Caki2 (cell line): Measurements from ENCODE around the gene CTSO. TPM values are rescaled to one million over a fixed set of nuclear protein-coding genes. Genes with fewer than 3 reads are reported as not detected.
"Not testable (repeated sequence)": the region's sequence is repeated elsewhere in the genome, so short reads cannot be mapped to it uniquely, and the experiment has no call there.

Experiments used
- DNase-seq: peaks from one replicate; pipeline ENCODE4 v3.0.0-alpha.2; 2015; ENCODE audit warnings: low read depth
- in situ Hi-C: cut with HindIII; loops from 2 replicates; pipeline ENCODE4 v1.10.0; 2016; ENCODE audit warnings: low sequenced_read_pairs, low pct_unique_long_range_greater_than_20kb, mixed read lengths
- total RNA-seq: library from RNA; depleted of rRNA; stranded (reverse); fragments of >200 nt; shearing (Covaris generic); gene quantifications from 2 replicates; pipeline ENCODE4 v1.2.3, GENCODE V29; 2014; ENCODE audit warnings: low replicate concordance

CTSO gene
- total RNA-seq, 1 experiment from 2014 or later, result 17.0 TPM

GRCh38 chr4:155921597-155921996 is 32.1 kb downstream of the CTSO start:
- in situ Hi-C loops, result no loop called here
- no peak for DNase-seq

- no peak for DNase-seq
- in situ Hi-C loops, result no loop called here
Observed at GRCh38 chr4:155914782-155915181, 38.9 kb downstream of the CTSO start.

DNA sequence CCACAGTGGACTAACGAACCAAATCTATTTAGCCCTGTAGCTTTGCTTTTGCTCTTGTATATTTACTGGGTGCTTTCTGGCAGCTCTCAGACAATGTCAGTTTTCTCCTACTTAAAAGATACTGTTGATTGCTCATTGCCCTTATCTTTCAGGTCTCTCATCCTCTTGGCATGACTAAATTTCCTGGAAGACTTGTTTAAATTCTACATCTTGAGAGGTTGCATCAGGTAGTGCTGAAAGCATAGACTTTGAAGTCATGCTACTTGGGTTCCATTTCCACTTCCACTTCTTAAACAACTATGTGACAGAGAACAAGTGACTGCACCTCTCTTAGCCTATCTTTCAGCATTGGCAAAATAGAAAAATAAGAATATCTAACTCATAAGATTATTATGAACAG is 41.8 kb downstream of the CTSO start:
- DNase-seq, result no peak
- in situ Hi-C loops, result no loop called here

DNA sequence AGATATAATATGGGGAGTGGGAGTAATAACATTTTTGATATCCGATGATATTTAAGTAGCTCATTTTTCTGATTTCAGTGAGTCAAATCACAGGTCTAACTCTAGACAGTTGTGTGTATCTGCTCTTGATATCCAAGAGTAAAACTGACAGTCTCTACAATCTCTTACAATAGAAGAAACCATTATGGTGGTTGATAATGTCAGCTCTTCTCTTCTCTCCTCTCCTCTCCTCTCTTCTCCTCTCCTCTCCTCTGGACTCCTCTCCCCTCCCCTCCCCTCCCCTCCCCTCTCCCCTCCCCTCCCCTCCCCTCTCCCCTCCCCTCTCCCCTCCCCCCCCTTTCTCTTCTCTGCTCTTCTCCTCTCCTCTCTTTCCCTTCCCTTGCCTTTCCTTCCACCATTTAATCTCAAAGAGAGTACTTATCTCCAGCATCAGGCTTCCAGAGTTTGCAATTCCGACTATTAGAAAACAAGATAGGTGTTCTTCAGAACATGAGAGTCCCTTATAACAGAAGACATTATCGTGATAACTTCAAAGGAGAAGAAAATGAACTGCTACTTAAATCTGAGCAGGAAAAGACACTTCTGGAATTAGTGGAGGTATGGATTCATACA is 43.9 kb downstream of the CTSO start:
- in situ Hi-C loops, result no loop called here
- no peak for DNase-seq

- in situ Hi-C loops, result no loop called here
- no peak for DNase-seq
Observed at GRCh38 chr4:155908187-155909139, 45.2 kb downstream of the CTSO start.

- DNase-seq, result no peak
- in situ Hi-C loops, result no loop called here
Observed at GRCh38 chr4:155907556-155907955, 46.1 kb downstream of the CTSO start.

- in situ Hi-C loops, result no loop called here
- DNase-seq, result peak; percentile 4
Observed at GRCh38 chr4:155906554-155907247, 47.0 kb downstream of the CTSO start.

DNA sequence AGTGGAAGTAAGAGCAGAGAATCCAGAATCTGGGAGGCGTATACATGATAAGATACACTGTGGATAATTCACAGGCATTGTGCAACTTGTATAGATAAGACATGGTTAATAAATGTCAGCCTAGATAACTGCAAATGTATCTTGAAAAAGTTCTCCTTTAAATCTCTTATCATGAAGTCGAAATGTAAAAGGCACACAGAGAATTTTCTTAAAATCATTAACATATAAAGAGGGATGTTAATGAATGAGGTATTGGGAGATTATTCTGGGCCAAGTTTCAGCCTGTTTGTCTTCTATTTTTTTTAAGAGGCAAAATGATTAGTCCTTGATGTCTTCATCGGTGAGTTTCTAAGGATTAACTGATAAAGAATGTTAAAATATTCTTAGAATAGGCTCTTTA is 49.3 kb downstream of the CTSO start:
- DNase-seq, result no peak
- in situ Hi-C loops, result no loop called here

DNA sequence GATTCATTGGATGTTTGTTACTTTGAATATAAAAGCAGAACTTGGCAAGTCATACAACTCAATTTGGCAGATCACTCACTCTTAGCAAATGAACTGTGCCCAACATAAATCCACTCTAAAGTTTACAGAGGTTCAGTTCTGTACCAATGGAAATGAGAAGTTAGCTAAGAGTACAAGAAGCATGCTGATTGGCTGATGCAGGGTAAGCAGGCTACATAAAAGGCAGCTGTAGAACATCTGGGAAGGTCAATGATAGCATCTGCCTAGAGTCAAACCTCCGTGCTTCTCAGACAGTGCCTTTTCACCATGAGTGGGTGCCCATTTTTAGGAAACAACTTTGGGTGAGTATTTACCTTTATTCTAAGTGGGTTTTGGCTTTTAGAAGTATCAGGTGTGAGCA is 50.2 kb downstream of the CTSO start, which contains the start of gene TDO2:
TSS of gene TDO2 (plus strand) at position 244 of the 400 bp plus-strand sequence. CDS start at position 307, 63 bp downstream.
- in situ Hi-C loops, result no loop called here

DNA sequence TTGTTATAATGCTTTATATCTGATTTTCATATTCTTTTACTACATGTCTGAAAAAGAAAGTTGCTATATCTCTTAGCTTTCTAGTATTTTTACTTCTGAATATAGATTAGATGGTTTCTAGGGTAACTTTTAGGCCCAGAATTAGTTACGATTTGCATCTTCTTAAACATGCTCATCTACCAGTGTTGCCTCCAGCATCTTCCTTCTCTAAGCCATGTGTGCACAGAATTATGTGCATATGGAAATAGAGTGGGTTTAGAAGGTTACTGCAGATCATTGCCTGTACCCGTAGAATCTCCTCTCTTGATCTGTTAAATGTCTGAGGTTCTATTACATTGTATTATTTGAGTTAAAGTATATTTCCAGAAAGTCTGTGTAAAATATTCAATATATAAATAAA is 52.7 kb downstream of the CTSO start:
- DNase-seq, result no peak
- in situ Hi-C loops, result no loop called here

More for the DNA sequence above, 50.2 kb downstream of the CTSO start, which contains the start of gene TDO2:
- DNase-seq, result no peak

- peak; percentile 37 for DNase-seq
Observed at GRCh38 chr4:155900381-155900780, 53.3 kb downstream of the CTSO start.

GRCh38 chr4:155899891-155900290 is 53.8 kb downstream of the CTSO start:
- no peak for DNase-seq
- in situ Hi-C loops, result no loop called here

More at GRCh38 chr4:155900381-155900780, 53.3 kb downstream of the CTSO start:
- in situ Hi-C loops, result no loop called here

- DNase-seq, in situ Hi-C loops: not testable (repeated sequence)
Observed at GRCh38 chr4:155898371-155898770, 55.3 kb downstream of the CTSO start.

- in situ Hi-C loops, result no loop called here
- no peak for DNase-seq
Observed at GRCh38 chr4:155891058-155891457, 62.6 kb downstream of the CTSO start.

- in situ Hi-C loops, result no loop called here
Observed at GRCh38 chr4:155889946-155890345, 63.7 kb downstream of the CTSO start.

GRCh38 chr4:155889031-155889793 is 64.5 kb downstream of the CTSO start:
- peak; percentile 72 for DNase-seq
- in situ Hi-C loops, result no loop called here

More at GRCh38 chr4:155889946-155890345, 63.7 kb downstream of the CTSO start:
- no peak for DNase-seq

GRCh38 chr4:155887847-155888570 is 65.7 kb downstream of the CTSO start:
- no peak for DNase-seq
- in situ Hi-C loops, result no loop called here
